Measurements from ENCODE around the gene FAM3A.
A peak's percentile ranks its signal among the peaks of the same experiment; 100 is the strongest.
"Not testable (repeated sequence)": the region's sequence is repeated elsewhere in the genome, so short reads cannot be mapped to it uniquely, and the experiment has no call there.

The FAM3A gene

GRCh38 chrX:154515966-154516655 is at the start of gene FAM3A:
TSS of gene FAM3A (minus strand) at chrX:154516232. CDS start at chrX:154515772, 460 bp downstream.
- peak; percentile 83 for DNase-seq (ENCODE audit: low spot score)

- not testable (repeated sequence) for DNase-seq (ENCODE audit: low spot score)
These were observed 46.3 kb upstream of the FAM3A start for GRCh38 chrX:154562295-154562694.

- not testable (repeated sequence) for DNase-seq (ENCODE audit: low spot score)
These were observed 44.3 kb upstream of the FAM3A start for GRCh38 chrX:154560326-154560725.

- not testable (repeated sequence) for DNase-seq (ENCODE audit: low spot score)
These were observed 42.9 kb upstream of the FAM3A start for GRCh38 chrX:154558896-154559295.

- not testable (repeated sequence) for DNase-seq (ENCODE audit: low spot score)
These were observed 42.1 kb upstream of the FAM3A start for GRCh38 chrX:154558060-154558690.

- not testable (repeated sequence) for DNase-seq (ENCODE audit: low spot score)
These were observed 36.2 kb upstream of the FAM3A start for GRCh38 chrX:154552112-154552806.

- no peak for DNase-seq (ENCODE audit: low spot score)
These were observed 33.7 kb upstream of the FAM3A start for GRCh38 chrX:154549766-154550165.

- DNase-seq (ENCODE audit: low spot score) = no peak
These were observed 31.9 kb upstream of the FAM3A start for GRCh38 chrX:154548028-154548316.

GRCh38 chrX:154547245-154548027 is 31.4 kb upstream of the FAM3A start, which contains the start of gene IKBKG:
TSS of gene IKBKG (plus strand) at chrX:154547620. CDS start at chrX:154552003, 4,383 bp downstream.
- peak; percentile 90 for DNase-seq (ENCODE audit: low spot score)

GRCh38 chrX:154546354-154547244 is 30.6 kb upstream of the FAM3A start, which contains the start of gene G6PD:
TSS of gene G6PD (minus strand) at chrX:154546846. CDS start at chrX:154546155, 691 bp downstream.
- peak; percentile 92 for DNase-seq (ENCODE audit: low spot score)

GRCh38 chrX:154545673-154546274 is 29.7 kb upstream of the FAM3A start:
- no peak for DNase-seq (ENCODE audit: low spot score)

GRCh38 chrX:154542723-154543424 is 26.8 kb upstream of the FAM3A start:
- no peak for DNase-seq (ENCODE audit: low spot score)

- DNase-seq (ENCODE audit: low spot score) = no peak
These were observed 26.1 kb upstream of the FAM3A start for GRCh38 chrX:154541896-154542722.

GRCh38 chrX:154541589-154541895 is 25.5 kb upstream of the FAM3A start:
- no peak for DNase-seq (ENCODE audit: low spot score)

- no peak for DNase-seq (ENCODE audit: low spot score)
These were observed 25.0 kb upstream of the FAM3A start for GRCh38 chrX:154540897-154541535.

GRCh38 chrX:154540365-154540764 is 24.3 kb upstream of the FAM3A start:
- not testable (repeated sequence) for DNase-seq (ENCODE audit: low spot score)

GRCh38 chrX:154539077-154539476 is 23.0 kb upstream of the FAM3A start:
- no peak for DNase-seq (ENCODE audit: low spot score)

- DNase-seq (ENCODE audit: low spot score) = no peak
These were observed 19.9 kb upstream of the FAM3A start for GRCh38 chrX:154535892-154536291.

All from germinal center (tissue), 1 donor.